Endothelial cell of umbilical vein (primary cell): Measurements from ENCODE around the gene NPLOC4. TPM values are rescaled to one million over a fixed set of nuclear protein-coding genes. Genes with fewer than 3 reads are reported as not detected.

Experiments used
- BruUV-seq: library from RNA; stranded (reverse); fragments of 400-500 nt; replicated peaks from 2 replicates; lab custom pipeline; 2021; lab: Mats Ljungman, UMichigan
- CTCF ChIA-PET: fragments of 300-600, 350-600 bp; sonication (Branson Sonifier 250); formaldehyde crosslinking; loops from one replicate; lab custom pipeline; 2021; ENCODE audit warnings: antibody characterized with exemption, inconsistent platforms; lab: Charles Lee
- POLR2A ChIA-PET: fragments of 300-600, 350-600 bp; sonication (Branson Sonifier 250); formaldehyde crosslinking; loops from one replicate; lab custom pipeline; 2021; ENCODE audit warnings: antibody characterized with exemption, inconsistent platforms; lab: Charles Lee
- DNase-seq: peaks from one replicate; pipeline ENCODE4 v3.0.0-alpha.2; 2011; ENCODE audit warnings: low read depth, low spot score
- FAIRE-seq: peaks from 2 replicates; lab custom pipeline; 2011; peaks lifted over from hg19 to GRCh38; lab: Jason Lieb, UNC
- H2AFZ ChIP-seq: 2 replicates; pipeline ENCODE4 v1.6.0; 2012; ENCODE audit warnings: low read depth, low read length, control low read depth, inconsistent platforms
- H3K27ac ChIP-seq: 2 replicates; pipeline ENCODE4 v1.5.1; 2011; ENCODE audit warnings: low read depth, mild to moderate bottlenecking, control low read depth, low read length, moderate library complexity; ENCODE audit not compliant: insufficient read depth
- H3K27me3 ChIP-seq, 2 experiments: 2 replicates each; pipeline versions ENCODE4 v1.6.0 to v1.6.1; 2011; ENCODE audit warnings: low read length in 2 of 2, mixed read lengths in 1 of 2; ENCODE audit not compliant: control insufficient read depth in 2 of 2, insufficient read depth in 2 of 2
- H3K36me3 ChIP-seq, 2 experiments: 2 replicates in 1 of 2; 3 replicates in 1 of 2; pipeline ENCODE4 v1.5.1; 2011; ENCODE audit warnings: low read length in 2 of 2, mild to moderate bottlenecking in 1 of 2, moderate library complexity in 1 of 2; ENCODE audit not compliant: control insufficient read depth in 2 of 2, insufficient read depth in 2 of 2; ENCODE audit errors: extremely low read depth in 1 of 2
- H3K4me1 ChIP-seq: 3 replicates; pipeline ENCODE4 v1.5.1; 2011; ENCODE audit warnings: mild to moderate bottlenecking, low read length; ENCODE audit not compliant: control insufficient read depth, insufficient read depth; ENCODE audit errors: extremely low read depth
- H3K4me2 ChIP-seq: 2 replicates; pipeline ENCODE4 v1.6.1; 2011; ENCODE audit warnings: low read length, control low read depth, mixed read lengths; ENCODE audit not compliant: insufficient read depth
- H3K4me3 ChIP-seq, 3 experiments: fragments of 200-600 bp in 1 of 3; sonication (generic), shearing (Covaris generic) in 1 of 3; replicated peaks in 1 of 3; 2 replicates each; pipeline ENCODE4 v1.5.1; 2011 to 2016; ENCODE audit warnings: control low read depth in 3 of 3, low read length in 3 of 3, mild to moderate bottlenecking in 2 of 3, inconsistent platforms in 1 of 3, low read depth in 1 of 3, moderate library complexity in 1 of 3; ENCODE audit not compliant: insufficient read depth in 1 of 3
- H3K79me2 ChIP-seq: 2 replicates; pipeline ENCODE4 v1.6.0; 2012; ENCODE audit warnings: low read length, inconsistent platforms; ENCODE audit not compliant: control insufficient read depth, insufficient read depth
- H3K9ac ChIP-seq: replicated peaks from 2 replicates; pipeline ENCODE3; 2011; ENCODE audit warnings: low read length, control low read depth; ENCODE audit not compliant: insufficient read depth; ENCODE audit errors: extremely low read depth
- H3K9me1 ChIP-seq: replicated peaks from 3 replicates; pipeline ENCODE4 v1.6.0; 2011; ENCODE audit warnings: mild to moderate bottlenecking, low read length; ENCODE audit not compliant: control insufficient read depth, insufficient read depth; ENCODE audit errors: extremely low read depth
- H3K9me3 ChIP-seq: replicated peaks from 2 replicates; pipeline ENCODE4 v1.5.1; 2012; ENCODE audit warnings: low read length, inconsistent platforms; ENCODE audit not compliant: control insufficient read depth, insufficient read depth
- H4K20me1 ChIP-seq: replicated peaks from 2 replicates; pipeline ENCODE3; 2011; ENCODE audit warnings: mild to moderate bottlenecking, low read length; ENCODE audit not compliant: control insufficient read depth, insufficient read depth; ENCODE audit errors: extremely low read depth
- EZH2 ChIP-seq: IDR thresholded peaks from 2 replicates; pipeline ENCODE4 v1.6.1; 2012; ENCODE audit warnings: borderline replicate concordance, low read depth, mild to moderate bottlenecking, moderate library complexity, low read length, inconsistent platforms; ENCODE audit not compliant: severe bottlenecking
- FOS ChIP-seq: IDR thresholded peaks from 2 replicates; pipeline ENCODE4 v1.6.1; 2011; ENCODE audit warnings: mild to moderate bottlenecking, low read length, moderate library complexity, borderline replicate concordance; ENCODE audit not compliant: insufficient read depth
- GATA2 ChIP-seq: IDR thresholded peaks from 2 replicates; pipeline ENCODE4 v1.7.0; 2011; ENCODE audit warnings: low read depth, mild to moderate bottlenecking, moderate library complexity, mixed read lengths, low read length; ENCODE audit not compliant: insufficient read length, insufficient read depth
- JUN ChIP-seq: IDR thresholded peaks from 2 replicates; pipeline ENCODE4 v1.6.1; 2011; ENCODE audit warnings: borderline replicate concordance, low read depth; ENCODE audit not compliant: insufficient read length, insufficient read depth
- MYC ChIP-seq: IDR thresholded peaks from one replicate; pipeline ENCODE4 v1.6.1; 2011; ENCODE audit warnings: mild to moderate bottlenecking, low read depth, low read length
- POLR2A ChIP-seq: IDR thresholded peaks from 2 replicates; pipeline ENCODE4 v1.6.1; 2012; ENCODE audit warnings: low read depth, mild to moderate bottlenecking, control low read depth, low read length
- POLR2AphosphoS5 ChIP-seq: IDR thresholded peaks from 2 replicates; pipeline ENCODE4 v1.6.1; 2012; ENCODE audit warnings: low read depth, mild to moderate bottlenecking, control low read depth, low read length, moderate library complexity; ENCODE audit not compliant: insufficient read depth
- dilution Hi-C: fragments of 300-500 bp; cut with MboI; formaldehyde crosslinking; loops from one replicate; pipeline ENCODE4 v1.15.0; 2019; ENCODE audit warnings: low sequenced_read_pairs; ENCODE audit not compliant: extremely low pct_ligation_motif_present
- intact Hi-C: fragments of 100-400 bp; cut with micrococcal nuclease; formaldehyde crosslinking; loops from one replicate; pipeline ENCODE4 v1.10.0; 2022
- polyA plus RNA-seq, 4 experiments: library from polyadenylated mRNA; depleted of rRNA in 3 of 4; stranded (reverse) in 3 of 4; unstranded in 1 of 4; fragments of >200 nt; gene quantifications; 2 replicates each; pipeline versions ENCODE4 v1.2.1 to v1.2.3, GENCODE V29; 2011 to 2012; ENCODE audit warnings: missing spikeins in 1 of 4
- total RNA-seq: library from RNA; stranded (reverse); gene quantifications from 2 replicates; pipeline ENCODE4 v1.2.3, GENCODE V29; 2021
- TF ChIP-seq, protein P1 (sequence below), 2 donors: IDR thresholded peaks; 1 replicate in 1 of 2; 2 replicates in 1 of 2; pipeline ENCODE4 v1.5.1; 2011; ENCODE audit warnings: low read length in 2 of 2, mild to moderate bottlenecking in 2 of 2, moderate library complexity in 2 of 2, control low read depth in 1 of 2, inconsistent platforms in 1 of 2, low read depth in 1 of 2; ENCODE audit not compliant: insufficient read depth in 1 of 2; ENCODE audit errors: extremely low read depth in 1 of 2
- TF ChIP-seq, protein P2 (sequence below): IDR thresholded peaks from 2 replicates; pipeline ENCODE4 v1.6.1; 2011; ENCODE audit not compliant: insufficient read depth, insufficient read length

The NPLOC4 gene
- total and polyA plus RNA-seq, 2 donors (not counting 3 experiments of a cell fraction or from before 2014, with no cell fraction given): 150 to 175 TPM

DNA sequence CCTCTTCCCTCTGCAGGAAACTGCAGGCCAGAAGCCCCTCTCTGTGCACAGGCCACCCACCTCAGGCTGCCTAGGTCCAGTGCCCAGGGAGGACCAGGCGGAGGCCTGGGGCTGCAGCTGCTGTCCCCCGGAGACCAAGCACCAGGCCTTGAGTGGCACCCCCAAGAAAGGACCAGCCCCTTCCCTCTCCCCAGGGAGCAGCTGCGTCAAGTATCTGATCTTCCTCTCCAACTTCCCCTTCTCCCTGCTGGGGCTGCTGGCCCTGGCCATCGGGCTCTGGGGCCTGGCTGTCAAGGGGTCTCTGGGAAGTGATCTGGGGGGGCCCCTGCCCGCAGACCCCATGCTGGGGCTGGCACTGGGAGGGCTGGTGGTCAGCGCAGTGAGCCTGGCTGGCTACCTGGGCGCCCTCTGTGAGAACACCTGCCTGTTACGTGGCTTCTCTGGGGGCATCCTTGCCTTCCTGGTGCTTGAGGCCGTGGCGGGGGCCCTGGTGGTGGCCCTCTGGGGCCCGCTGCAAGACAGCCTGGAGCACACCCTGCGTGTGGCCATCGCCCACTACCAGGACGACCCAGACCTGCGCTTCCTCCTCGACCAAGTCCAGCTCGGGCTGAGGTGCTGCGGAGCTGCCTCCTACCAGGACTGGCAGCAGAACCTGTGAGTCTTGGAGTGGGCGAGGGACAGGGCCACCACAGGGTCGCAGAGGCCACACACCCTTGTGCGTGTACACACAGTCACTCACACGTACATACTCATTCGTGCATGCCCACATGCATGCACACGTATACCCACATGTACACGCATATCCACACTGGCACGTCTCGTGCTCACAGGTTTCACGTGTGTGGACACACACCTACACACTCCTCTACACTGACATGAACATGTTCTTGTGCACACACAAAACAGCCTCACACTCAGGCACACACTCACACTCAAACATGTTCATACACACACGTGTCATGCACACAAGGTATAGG, 8.4 kb upstream of the NPLOC4 start:
- no peak for FAIRE-seq
- no peak for DNase-seq
- H3K9me1 ChIP-seq: no peaks in the 10 kb centered on the region
- no peak overlapping the region for H2AFZ ChIP-seq
- H3K27me3 ChIP-seq: peaks cover 18 to 22% of the 10 kb centered on the region in 2 experiments
- intact Hi-C loops (no loop called here), dilution Hi-C loops (no loop called here)
- H3K9ac ChIP-seq: no peak overlapping the region
- no peak overlapping the region for H3K4me2 ChIP-seq
- POLR2A ChIA-PET: interaction anchor here (0.6 kb wide), 1 partner anchor 18 kb away, joined by 4 read pairs; no protein-coding TSS in a partner anchor
- no peaks in the 10 kb centered on the region for H3K36me3 ChIP-seq
- no TSS peak for BruUV-seq
- H3K79me2 ChIP-seq: no peaks in the 10 kb centered on the region
- CTCF ChIA-PET: no interaction called here
- H3K4me3 ChIP-seq: no peak overlapping the region
- no peaks in the 10 kb centered on the region for H4K20me1 ChIP-seq
- H3K27ac ChIP-seq: no peak overlapping the region
- H3K4me1 ChIP-seq: no peaks in the 10 kb centered on the region
- H3K9me3 ChIP-seq: no peaks in the 10 kb centered on the region
- no peak for TF ChIP-seq EZH2
- TF ChIP-seq POLR2AphosphoS5: no peak
- TF ChIP-seq, protein P1, sequence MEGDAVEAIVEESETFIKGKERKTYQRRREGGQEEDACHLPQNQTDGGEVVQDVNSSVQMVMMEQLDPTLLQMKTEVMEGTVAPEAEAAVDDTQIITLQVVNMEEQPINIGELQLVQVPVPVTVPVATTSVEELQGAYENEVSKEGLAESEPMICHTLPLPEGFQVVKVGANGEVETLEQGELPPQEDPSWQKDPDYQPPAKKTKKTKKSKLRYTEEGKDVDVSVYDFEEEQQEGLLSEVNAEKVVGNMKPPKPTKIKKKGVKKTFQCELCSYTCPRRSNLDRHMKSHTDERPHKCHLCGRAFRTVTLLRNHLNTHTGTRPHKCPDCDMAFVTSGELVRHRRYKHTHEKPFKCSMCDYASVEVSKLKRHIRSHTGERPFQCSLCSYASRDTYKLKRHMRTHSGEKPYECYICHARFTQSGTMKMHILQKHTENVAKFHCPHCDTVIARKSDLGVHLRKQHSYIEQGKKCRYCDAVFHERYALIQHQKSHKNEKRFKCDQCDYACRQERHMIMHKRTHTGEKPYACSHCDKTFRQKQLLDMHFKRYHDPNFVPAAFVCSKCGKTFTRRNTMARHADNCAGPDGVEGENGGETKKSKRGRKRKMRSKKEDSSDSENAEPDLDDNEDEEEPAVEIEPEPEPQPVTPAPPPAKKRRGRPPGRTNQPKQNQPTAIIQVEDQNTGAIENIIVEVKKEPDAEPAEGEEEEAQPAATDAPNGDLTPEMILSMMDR (IDR thresholded peaks at IDR 0.05; ENCODE audit: extremely low read depth in 1 of 2, insufficient read depth in 1 of 2, low read depth in 1 of 2, low read length in 2 of 2): no peak
- TF ChIP-seq FOS: no peak
- no peak for TF ChIP-seq POLR2A
- no peak for TF ChIP-seq JUN
- no peak for TF ChIP-seq GATA2
- TF ChIP-seq, protein P2, sequence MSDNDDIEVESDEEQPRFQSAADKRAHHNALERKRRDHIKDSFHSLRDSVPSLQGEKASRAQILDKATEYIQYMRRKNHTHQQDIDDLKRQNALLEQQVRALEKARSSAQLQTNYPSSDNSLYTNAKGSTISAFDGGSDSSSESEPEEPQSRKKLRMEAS: no peak
- no peak for TF ChIP-seq MYC
